Iris pigment epithelial cell (primary cell): Measurements from ENCODE around the gene ELP5.
"Not testable (repeated sequence)": the region's sequence is repeated elsewhere in the genome, so short reads cannot be mapped to it uniquely, and the experiment has no call there.

Experiments used
- DNase-seq: peaks from one replicate; pipeline ENCODE4 v3.0.0-alpha.2; 2011; ENCODE audit warnings: low read depth

Gene ELP5

DNA sequence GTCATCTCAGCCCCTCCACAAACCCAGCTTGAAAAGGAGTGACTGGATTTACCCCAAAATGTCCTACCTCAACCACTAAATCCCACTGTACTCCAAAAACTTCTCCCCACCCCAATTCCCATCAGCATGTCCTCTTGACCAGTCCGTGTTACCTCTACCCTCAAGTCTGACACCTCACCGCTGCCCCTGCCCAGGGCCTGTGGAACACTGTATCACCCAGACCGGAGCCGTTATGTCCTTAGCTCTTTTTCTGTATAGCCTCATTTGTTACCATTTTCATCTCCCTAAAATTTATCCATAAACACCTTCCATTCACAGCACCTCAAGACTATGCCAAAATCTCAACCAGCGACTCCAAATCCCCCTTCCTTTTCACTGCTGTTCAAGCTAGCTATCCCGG is 15.2 kb upstream of the ELP5 start:
- no peak for DNase-seq

- DNase-seq, result no peak
These were observed 14.7 kb upstream of the ELP5 start for GRCh38 chr17:7237266-7237760.

DNA sequence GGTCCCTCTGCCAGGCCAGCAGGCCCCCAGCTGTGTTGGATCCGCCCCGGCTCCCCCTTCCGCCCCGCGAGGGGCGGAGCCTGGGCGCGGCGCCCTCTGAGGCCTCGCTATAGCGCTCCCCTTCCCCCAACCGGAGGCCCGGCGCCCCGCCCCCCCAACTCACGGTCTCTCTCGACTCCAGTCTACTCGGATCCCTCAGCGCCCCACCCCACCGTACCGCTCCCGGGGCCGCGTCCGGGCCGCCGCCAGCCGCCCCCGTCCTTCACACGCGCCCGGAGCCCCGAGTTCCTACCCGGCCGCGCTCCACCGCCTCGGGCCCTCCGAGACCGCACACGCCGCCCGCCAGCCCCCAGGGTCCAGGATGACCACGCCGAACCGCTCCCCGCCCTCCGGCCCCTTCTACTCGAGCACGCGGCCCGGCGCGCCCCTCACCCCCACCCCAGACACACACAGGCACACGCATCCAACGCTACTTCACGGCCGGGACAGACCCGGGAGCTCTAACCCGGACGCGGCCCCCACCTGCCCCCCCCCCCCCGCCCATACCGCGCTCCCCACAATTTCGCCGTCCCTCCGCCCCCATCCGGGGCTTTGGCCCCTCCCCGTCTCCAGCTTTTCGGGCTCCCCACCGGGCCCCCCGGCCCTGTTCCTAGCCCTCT is 14.1 kb upstream of the ELP5 start:
- DNase-seq, result peak; percentile 66

GRCh38 chr17:7238420-7239090 is 13.5 kb upstream of the ELP5 start:
- DNase-seq, result peak; percentile 55

GRCh38 chr17:7239091-7240027 is 12.7 kb upstream of the ELP5 start, which contains the start of gene PHF23:
PHF23 (minus strand) TSS chr17:7239457; CDS start chr17:7239279, 178 bp downstream.
- peak; percentile 99 for DNase-seq

DNA sequence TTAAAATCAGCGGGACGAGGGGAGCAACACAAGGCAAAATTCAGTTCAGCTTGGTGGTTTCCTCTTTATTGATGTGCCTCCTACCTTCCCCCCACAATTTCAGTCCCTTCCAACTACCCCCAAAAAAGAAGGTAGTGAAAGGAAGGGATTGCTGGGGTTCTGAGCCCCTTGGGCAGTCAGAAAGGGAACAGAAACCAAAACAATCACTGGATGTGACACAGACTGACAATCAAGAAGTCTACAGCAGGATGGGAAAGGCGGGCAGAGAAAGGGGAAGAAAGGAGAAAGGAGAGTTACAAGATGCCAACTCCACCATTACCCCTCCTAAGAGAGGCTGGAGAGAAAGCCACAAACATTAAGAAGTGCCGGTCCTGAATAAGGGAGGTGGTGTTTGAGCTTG is 11.6 kb upstream of the ELP5 start:
- DNase-seq, result no peak

DNA sequence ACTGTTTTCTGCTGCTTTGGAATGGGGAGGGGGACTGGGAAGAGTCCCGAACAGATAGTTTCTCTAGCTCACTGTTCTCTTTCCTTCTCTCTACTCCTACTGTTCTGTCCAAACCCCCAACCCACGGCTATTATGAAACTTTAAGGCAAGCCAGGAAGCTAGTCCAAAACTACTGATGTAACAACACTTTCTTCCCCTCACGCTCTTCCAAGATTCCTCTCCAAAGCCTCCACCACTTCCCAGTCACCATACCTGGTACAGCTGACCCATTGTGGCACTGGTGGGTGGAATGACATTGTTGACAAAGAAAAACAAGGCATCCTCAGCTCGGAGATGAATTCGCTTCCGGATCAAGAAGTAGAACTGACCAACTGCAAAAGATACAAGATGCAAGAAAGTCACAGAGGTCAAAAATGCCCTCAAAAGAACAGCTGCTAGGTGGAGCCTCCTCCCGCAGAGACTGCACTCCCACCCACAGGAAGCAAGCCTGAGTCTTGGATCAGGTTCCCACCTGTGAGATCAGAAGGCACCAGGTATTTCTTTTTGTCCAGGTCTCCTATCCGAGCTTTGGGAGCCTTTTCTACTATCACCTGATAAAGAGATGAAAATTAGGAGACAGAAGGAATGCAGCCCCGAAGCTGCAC is 10.8 kb upstream of the ELP5 start:
- DNase-seq, result no peak

DNA sequence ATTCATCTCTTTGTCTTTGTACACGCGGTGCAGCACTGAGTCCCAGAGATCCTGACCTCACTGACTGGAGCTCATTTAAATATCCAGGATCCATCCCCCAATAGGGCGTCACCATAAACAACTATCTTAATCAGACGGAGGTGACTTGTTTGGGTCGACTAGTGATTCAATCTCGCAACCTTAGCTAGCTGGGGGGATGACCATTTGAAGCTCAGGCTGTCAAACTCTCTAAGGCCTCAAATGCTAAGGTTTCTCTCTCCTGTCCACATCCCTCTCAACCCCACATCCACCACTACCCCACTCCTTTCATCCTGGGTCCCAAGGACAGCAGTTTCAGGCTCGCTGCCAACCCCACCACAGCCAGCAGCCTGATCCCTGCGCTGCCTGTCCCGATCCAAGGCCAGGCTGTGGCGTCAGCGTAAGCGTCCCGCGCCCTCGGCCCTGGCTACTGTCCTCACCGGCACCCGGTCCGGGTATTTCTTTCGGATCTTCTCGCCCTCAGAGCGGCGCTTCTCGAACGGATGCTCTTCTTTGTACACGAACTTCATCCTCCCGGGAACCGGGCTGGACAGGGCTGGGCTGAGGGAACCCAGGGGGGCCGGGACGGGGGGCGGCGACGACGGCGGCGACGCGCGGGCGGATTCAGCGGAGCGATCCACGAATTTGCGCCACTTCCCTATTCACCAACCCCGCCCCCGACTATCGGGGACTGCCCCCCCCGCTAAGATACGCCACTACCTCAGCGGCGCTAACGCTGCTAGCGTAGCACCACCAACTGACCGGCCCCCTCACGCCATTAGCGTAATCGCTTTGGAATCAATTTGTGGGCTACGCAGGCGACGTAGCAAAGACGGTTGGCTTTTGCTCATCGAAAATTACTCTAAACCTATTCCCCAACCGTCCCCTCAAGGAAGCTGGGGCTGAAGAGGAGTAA is 10.0 kb upstream of the ELP5 start, which contains the start of gene GABARAP:
TSS of gene GABARAP (minus strand) at position 667 of the 934 bp plus-strand sequence. CDS start at position 548, 119 bp downstream.
- peak; percentile 89 for DNase-seq

DNA sequence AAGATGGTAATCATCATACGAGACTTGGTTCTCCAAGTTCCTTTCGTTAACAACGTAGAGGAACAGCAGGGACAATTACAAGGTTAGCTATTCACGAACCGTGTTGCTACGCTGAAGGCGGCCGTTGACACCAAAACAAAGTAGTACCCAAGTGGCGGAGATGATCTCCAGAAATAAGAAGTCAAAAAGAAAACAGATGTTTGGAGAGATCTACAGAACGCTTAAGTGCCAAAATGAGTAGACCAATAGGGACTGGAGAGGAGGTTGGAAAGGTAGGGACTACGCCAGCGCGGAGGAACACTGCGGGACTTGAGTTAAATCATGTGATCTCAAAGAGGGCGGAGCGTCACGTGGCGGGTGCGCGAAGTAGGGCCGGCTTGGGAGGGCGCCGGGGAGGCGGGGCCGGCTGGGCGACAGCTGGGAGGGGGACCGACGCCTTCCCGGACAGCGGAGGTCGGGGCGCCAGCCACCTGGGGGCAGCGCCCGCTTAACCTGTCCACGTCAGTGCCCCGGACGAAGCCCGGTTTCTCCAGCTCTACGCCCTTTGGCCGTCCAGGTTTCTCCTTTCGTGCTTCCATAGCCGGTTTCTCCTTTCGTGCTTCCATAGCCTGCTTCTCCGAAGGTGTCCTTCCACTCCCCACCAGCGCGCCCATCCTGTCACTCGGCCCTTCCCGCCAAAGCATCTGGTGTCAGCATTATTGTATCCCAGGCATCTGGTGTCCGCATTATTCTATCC is 9.1 kb upstream of the ELP5 start:
- DNase-seq, result peak; percentile 96

- DNase-seq, result no peak
These were observed 8.6 kb upstream of the ELP5 start for GRCh38 chr17:7243453-7243729.

- DNase-seq, result not testable (repeated sequence)
These were observed 8.2 kb upstream of the ELP5 start for GRCh38 chr17:7243838-7244237.

DNA sequence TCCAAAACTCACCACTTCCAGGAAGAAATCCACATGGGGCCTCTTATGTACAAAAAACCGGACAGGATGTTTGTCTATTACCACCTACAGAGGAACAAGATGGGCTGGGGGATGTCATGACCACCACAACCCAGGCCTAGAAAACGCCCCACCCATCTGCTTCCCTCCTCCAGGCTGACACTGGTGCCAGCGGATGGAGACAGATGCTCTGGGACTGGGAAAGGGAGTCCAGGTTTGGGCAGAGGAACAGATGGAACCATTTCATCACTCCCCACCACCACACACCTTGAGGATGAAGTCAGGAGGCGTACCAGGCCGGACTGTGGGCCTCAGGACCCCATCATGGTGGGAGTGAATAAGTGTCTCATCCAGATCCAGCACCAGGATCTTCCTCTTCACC is 5.2 kb upstream of the ELP5 start:
- DNase-seq, result no peak

DNA sequence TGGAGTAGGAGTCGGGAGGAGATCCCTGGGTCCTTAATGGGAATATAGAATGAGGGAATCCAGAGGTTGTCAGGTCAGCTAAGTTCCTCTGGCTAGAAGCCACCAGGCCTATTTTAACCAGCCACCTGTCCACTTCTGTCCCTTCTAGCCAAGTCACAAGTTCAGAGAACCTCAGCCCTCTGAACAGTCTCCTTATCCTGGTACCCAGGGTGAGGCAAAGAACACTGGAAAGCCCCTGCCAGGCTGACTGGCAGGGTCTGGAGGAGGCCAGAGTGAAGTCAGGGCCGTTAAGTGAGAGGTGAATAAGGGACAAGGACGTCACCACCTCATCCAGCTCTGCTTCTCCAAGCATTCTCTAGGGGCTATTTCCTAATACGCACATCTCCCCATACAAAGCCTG is 3.2 kb upstream of the ELP5 start:
- no peak for DNase-seq

GRCh38 chr17:7249214-7249613 is 2.8 kb upstream of the ELP5 start:
- DNase-seq, result no peak

DNA sequence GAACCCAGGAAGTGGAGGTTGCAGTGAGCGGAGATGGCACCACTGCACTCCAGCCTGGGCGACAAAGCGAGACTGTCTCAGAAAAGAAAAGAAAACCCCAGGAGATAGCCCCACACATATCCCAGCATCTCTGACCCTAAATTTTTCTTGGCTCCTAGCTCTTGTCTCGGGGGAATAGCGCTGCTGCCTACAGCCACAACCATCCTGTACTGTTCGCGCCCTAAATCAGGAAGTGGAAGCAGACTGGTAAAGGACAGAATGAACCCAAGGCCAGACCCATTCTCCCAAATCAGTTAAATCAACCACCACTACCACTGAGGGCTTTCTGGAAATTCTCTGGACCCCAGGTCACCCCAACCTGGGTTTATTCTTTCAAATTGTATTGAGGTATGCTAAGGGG is 2.2 kb upstream of the ELP5 start:
- no peak for DNase-seq

- DNase-seq, result no peak
These were observed 1.1 kb upstream of the ELP5 start for GRCh38 chr17:7250695-7251627.

- DNase-seq, result peak; percentile 100
These were observed 297 bp upstream of the ELP5 start, which contains the start of gene CTDNEP1 for GRCh38 chr17:7251661-7252175. CTDNEP1 (minus strand) TSS chr17:7251734; CDS start chr17:7251296, 438 bp downstream.

DNA sequence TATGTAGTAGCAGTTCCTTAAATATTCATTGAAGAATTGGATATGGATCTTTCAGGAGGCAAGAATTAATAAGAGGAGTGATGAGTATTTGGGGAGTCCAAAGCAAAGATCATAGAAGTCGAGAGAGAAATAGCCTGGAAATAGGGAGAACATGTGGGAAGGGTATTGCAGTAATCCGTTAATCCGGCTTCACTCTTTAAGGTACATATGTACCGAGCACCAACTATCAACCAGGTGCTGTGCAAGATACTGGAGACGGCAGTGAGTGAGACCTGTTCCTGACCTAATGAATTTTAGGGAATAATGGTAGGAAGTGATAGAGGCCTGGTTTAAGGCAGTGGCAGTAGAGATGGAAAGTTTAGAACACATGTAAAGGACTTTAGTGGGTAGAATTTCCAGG is 1.1 kb downstream of the ELP5 start:
- DNase-seq, result no peak

DNA sequence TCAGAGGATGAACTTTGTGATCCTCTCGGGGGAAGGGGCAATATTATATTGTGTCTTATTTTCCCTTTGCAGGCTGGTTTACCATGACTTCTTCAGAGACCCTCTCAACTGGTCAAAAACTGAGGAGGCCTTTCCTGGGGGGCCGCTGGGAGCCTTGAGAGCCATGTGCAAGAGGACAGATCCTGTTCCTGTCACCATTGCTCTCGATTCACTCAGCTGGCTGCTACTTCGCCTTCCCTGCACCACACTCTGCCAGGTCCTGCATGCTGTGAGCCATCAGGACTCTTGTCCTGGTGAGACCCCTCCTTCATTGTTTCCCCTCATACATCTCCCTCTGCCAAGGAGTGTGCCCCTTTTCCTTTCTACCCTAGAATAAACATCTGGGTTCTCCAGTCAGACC is 2.5 kb downstream of the ELP5 start:
- DNase-seq, result no peak
